ENCODE results near the gene ROMO1. TPM values are rescaled to one million over a fixed set of nuclear protein-coding genes. Genes with fewer than 3 reads are reported as not detected.

The ROMO1 gene
- total RNA-seq, 1 donor from 2014 or later = 248 TPM

Other genes with a start within 250 kb of the ROMO1 start
- gene CEP250, start 243.8 kb upstream of the ROMO1 start, total RNA-seq = 10.1 TPM
- gene C20orf173, start 169.8 kb upstream of the ROMO1 start, total RNA-seq = not detected
- 113 TPM for gene ERGIC3, start 157.3 kb upstream of the ROMO1 start, total RNA-seq
- 6.9 TPM for gene SPAG4, start 83.6 kb upstream of the ROMO1 start, total RNA-seq
- gene CPNE1, start 34.5 kb upstream of the ROMO1 start, total RNA-seq = 149 TPM
- gene RBM12, start 34.5 kb upstream of the ROMO1 start, total RNA-seq = 26.8 TPM
- 15.2 TPM for gene NFS1, start 53 bp upstream of the ROMO1 start, total RNA-seq
- 370 TPM for gene RBM39, start 42.9 kb downstream of the ROMO1 start, total RNA-seq
- 37.3 TPM for gene PHF20, start 72.6 kb downstream of the ROMO1 start, total RNA-seq

All from vagina (tissue), 1 donor.